Stomach (tissue), 9 donors: ENCODE results near the gene DLG2. TPM values are rescaled to one million over a fixed set of nuclear protein-coding genes. Genes with fewer than 3 reads are reported as not detected.

ENCODE experiments used
- DNase-seq, 2 donors: peaks; one replicate each; pipeline versions ENCODE4 v3.0.0 to v3.0.0-alpha.2; 2013 to 2019
- H3K27ac ChIP-seq, 5 donors: fragments of 200-600 bp in 4 of 5; sonication (generic) in 4 of 5; one replicate each; pipeline ENCODE4 v1.5.1; 2013 to 2019; ENCODE audit warnings: mild to moderate bottlenecking in 1 of 5, moderate library complexity in 1 of 5
- H3K27me3 ChIP-seq, 3 donors: fragments of 200-600 bp; sonication (generic); one replicate each; pipeline ENCODE4 v1.5.1; 2017 to 2019; ENCODE audit warnings: mixed run types in 1 of 3
- H3K36me3 ChIP-seq, 4 donors: fragments of 200-600 bp; sonication (generic); 1 replicate in 3 of 4; 2 replicates in 1 of 4; pipeline ENCODE4 v1.5.1; 2016 to 2019
- H3K4me1 ChIP-seq, 4 donors: fragments of 200-600 bp; sonication (generic); one replicate each; pipeline ENCODE4 v1.5.1; 2016 to 2019
- H3K4me3 ChIP-seq, 4 donors: fragments of 200-600 bp; sonication (generic) in 3 of 4; one replicate each; pipeline ENCODE4 v1.5.1; 2016 to 2019; ENCODE audit warnings: mild to moderate bottlenecking in 1 of 4
- H3K9me3 ChIP-seq, 4 donors: fragments of 200-600 bp; sonication (generic); one replicate each; pipeline ENCODE4 v1.5.1; 2016 to 2019
- EP300 ChIP-seq: sonication (generic); formaldehyde crosslinking; IDR thresholded peaks from one replicate; pipeline ENCODE4 v1.6.1; 2017; ENCODE audit warnings: antibody characterized with exemption
- POLR2A ChIP-seq, 4 donors: fragments of 450-650 bp; IDR thresholded peaks; one replicate each; pipeline ENCODE4 v1.6.1; 2016; ENCODE audit warnings: antibody characterized with exemption in 4 of 4, control low read depth in 2 of 4, mild to moderate bottlenecking in 1 of 4, moderate library complexity in 1 of 4
- POLR2AphosphoS5 ChIP-seq, 3 donors: sonication (generic); formaldehyde crosslinking; IDR thresholded peaks; one replicate each; pipeline ENCODE4 v1.6.1; 2016; ENCODE audit warnings: antibody characterized with exemption in 3 of 3
- WGBS, 5 donors: extraction: QIAGEN DNeasy Blood & Tissue Kit in 3 of 5; methylation state at CpG; one replicate each; pipeline versions ENCODE4 v1.1.5 to v1.1.7; 2013 to 2018; 5-methylcytosine and 5-hydroxymethylcytosine counted together
- intact Hi-C: fragments of 100-400 bp; cut with DNase I; formaldehyde crosslinking; loops from one replicate; pipeline ENCODE4 v1.15.1; 2023; ENCODE audit warnings: low total_unique reads
- polyA plus RNA-seq, 3 donors: library from polyadenylated mRNA; stranded (reverse); fragments of 200-250 nt; gene quantifications; one replicate each; pipeline ENCODE4 v1.2.3, GENCODE V29; 2013
- total RNA-seq, 5 donors: library from RNA; depleted of rRNA; stranded (reverse); fragments of >200 nt; gene quantifications; one replicate each; pipeline versions ENCODE4 v1.1.0 to v1.2.3, GENCODE V29; 2014 to 2016
- TF ChIP-seq, protein P1 (sequence below), 7 experiments: fragments of 450-650 bp in 4 of 7; fragments of 200-600 bp in 3 of 7; sonication (generic) in 3 of 7; IDR thresholded peaks; one replicate each; pipeline ENCODE4 v1.5.1; 2016 to 2019; ENCODE audit warnings: antibody characterized with exemption in 7 of 7, control low read depth in 2 of 7, mild to moderate bottlenecking in 1 of 7
- donor health status: healthy with polysubstance abuse.
- donor health status: Bipolar disorder and iron deficiency.
- donor health status: healthy.

DLG2 gene
- total and polyA plus RNA-seq, 8 donors = 1.3 to 19.1 (median 3.5) TPM

- H3K4me1 ChIP-seq = no peaks in the 10 kb centered on the region
- no peak overlapping the region for H3K27ac ChIP-seq
- intact Hi-C loops = no loop called here
- H3K4me3 ChIP-seq = no peak overlapping the region
- no peaks in the 10 kb centered on the region for H3K36me3 ChIP-seq
- no peaks in the 10 kb centered on the region for H3K9me3 ChIP-seq
- DNase-seq = no peak
- TF ChIP-seq POLR2A (IDR thresholded peaks at IDR 0.05) (no peak), POLR2AphosphoS5 (IDR thresholded peaks at IDR 0.05) (no peak), EP300 (no peak)
- TF ChIP-seq, protein P1, sequence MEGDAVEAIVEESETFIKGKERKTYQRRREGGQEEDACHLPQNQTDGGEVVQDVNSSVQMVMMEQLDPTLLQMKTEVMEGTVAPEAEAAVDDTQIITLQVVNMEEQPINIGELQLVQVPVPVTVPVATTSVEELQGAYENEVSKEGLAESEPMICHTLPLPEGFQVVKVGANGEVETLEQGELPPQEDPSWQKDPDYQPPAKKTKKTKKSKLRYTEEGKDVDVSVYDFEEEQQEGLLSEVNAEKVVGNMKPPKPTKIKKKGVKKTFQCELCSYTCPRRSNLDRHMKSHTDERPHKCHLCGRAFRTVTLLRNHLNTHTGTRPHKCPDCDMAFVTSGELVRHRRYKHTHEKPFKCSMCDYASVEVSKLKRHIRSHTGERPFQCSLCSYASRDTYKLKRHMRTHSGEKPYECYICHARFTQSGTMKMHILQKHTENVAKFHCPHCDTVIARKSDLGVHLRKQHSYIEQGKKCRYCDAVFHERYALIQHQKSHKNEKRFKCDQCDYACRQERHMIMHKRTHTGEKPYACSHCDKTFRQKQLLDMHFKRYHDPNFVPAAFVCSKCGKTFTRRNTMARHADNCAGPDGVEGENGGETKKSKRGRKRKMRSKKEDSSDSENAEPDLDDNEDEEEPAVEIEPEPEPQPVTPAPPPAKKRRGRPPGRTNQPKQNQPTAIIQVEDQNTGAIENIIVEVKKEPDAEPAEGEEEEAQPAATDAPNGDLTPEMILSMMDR (IDR thresholded peaks at IDR 0.05) = no peak
- no peaks in the 10 kb centered on the region for H3K27me3 ChIP-seq
Measured at GRCh38 chr11:84236436-84236835, 1390.7 kb downstream of the DLG2 start.

DNA sequence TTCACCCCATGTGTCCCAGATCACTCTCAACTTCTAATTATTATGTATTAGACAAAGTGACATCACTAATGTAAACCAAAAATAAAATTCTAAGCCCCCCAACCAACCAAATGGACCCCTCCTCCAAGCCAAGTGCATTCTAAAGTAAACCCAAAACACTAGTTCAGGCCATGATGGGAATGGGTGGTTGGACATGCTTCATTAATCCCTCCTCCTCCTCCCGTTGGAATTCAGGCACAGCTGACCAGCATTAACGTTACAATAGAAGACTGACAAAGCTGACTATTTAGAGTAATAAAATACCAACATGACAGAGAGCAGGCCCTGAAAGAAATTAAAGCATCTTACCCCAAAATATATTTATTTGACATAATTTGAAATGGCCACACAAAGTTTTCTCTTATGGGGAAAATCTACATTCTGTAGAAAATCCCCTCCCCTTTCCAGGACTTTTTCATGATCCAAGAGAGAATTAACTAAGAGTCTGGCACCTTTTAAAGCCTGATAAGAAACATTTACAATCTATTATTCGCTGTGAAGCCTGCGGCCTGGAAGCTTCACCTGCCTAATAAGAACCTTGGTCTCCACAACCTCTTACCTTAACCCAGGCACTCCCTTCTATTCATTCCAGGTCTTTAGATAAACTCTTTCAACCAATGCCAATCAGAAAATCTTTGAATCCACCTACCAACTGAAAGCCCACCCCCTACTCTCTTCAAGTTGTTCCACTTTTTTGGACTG is 1392.5 kb downstream of the DLG2 start:
- Histone ChIP-seq H3K36me3 (no peaks in the 10 kb centered on the region), H3K4me3 (no peak overlapping the region), H3K27me3 (no peaks in the 10 kb centered on the region), H3K4me1 (no peaks in the 10 kb centered on the region), H3K27ac (no peak overlapping the region), H3K9me3 (no peaks in the 10 kb centered on the region)
- TF ChIP-seq POLR2AphosphoS5 (IDR thresholded peaks at IDR 0.05) (no peak), POLR2A (IDR thresholded peaks at IDR 0.05) (no peak), EP300 (no peak)
- TF ChIP-seq, protein P1 (IDR thresholded peaks at IDR 0.05) = no peak
- DNase-seq = no peak
- 43 to 66% (median 49%) methylated on average over 4 of the region's 4 CpGs for WGBS, 5 donors
- intact Hi-C loops = no loop called here

DNA sequence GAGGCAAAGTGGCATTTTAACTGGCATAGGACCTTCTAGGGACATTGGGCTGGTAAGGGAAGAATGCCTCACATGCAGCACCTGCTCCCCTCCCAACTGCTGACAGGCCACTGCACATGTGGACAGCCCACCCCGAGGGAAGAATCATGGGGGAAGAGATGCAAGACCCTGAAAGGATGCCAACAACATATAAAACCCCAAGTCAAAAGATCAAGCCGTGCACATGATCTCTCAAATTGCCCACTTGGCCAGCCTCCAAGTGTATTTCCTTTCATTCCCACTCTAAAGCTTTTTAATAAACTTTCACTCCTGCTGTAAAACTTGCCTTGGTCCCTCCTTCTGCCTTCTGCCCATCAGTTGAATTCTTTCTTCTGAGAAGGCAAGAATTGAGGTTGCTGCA is 1393.1 kb downstream of the DLG2 start:
- Histone ChIP-seq H3K27ac (no peak overlapping the region), H3K4me3 (no peak overlapping the region), H3K27me3 (no peaks in the 10 kb centered on the region), H3K36me3 (no peaks in the 10 kb centered on the region), H3K9me3 (no peaks in the 10 kb centered on the region), H3K4me1 (no peaks in the 10 kb centered on the region)
- 53 to 74% (median 59%) methylated on average over 2 of the region's 2 CpGs for WGBS, 5 donors
- intact Hi-C loops = no loop called here
- DNase-seq = no peak
- no peak for TF ChIP-seq POLR2AphosphoS5 (IDR thresholded peaks at IDR 0.05)
- TF ChIP-seq, protein P1 (IDR thresholded peaks at IDR 0.05) = no peak

DNA sequence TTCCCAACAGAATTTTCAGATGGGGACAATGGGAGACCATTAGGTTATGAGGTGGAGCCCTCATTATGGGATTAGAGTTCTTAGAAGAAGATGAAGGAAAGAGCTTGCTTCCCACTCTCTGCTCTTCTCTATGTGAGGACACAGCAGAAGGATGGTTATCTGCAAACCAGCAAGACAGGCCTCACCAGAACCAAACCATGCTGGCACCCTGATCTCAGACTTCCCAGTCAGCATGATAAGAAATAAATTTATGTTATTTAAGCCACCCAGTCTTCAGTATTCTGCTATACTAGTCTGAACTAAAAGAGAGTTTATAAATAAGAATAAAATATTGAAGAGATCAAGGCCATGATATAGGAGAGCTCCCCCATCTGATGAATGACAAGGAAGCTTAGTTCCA is 1394.6 kb downstream of the DLG2 start:
- Histone ChIP-seq H3K27ac (no peak overlapping the region), H3K9me3 (no peaks in the 10 kb centered on the region), H3K4me1 (no peaks in the 10 kb centered on the region), H3K27me3 (no peaks in the 10 kb centered on the region), H3K4me3 (no peak overlapping the region), H3K36me3 (no peaks in the 10 kb centered on the region)
- intact Hi-C loops = no loop called here
- no peak for DNase-seq
- TF ChIP-seq POLR2AphosphoS5 (IDR thresholded peaks at IDR 0.05) (no peak), EP300 (no peak), POLR2A (IDR thresholded peaks at IDR 0.05) (no peak)
- TF ChIP-seq, protein P1 (IDR thresholded peaks at IDR 0.05) = no peak
